Lung (tissue), 12 donors: ENCODE data around the gene PLEKHO2. TPM values are rescaled to one million over a fixed set of nuclear protein-coding genes. Genes with fewer than 3 reads are reported as not detected.

Experiments used
- ATAC-seq: fragments of 200-7000 bp; cut with Tn5 transposase; one replicate; pipeline ENCODE4 v1.9.1; 2020; ENCODE audit warnings: moderate number of reproducible peaks; ENCODE audit not compliant: insufficient read depth, low FRiP score
- DNase-seq, 3 donors: peaks; one replicate each; pipeline ENCODE4 v3.0.0-alpha.2; 2013 to 2017
- H3K27ac ChIP-seq, 2 donors: one replicate each; pipeline ENCODE4 v1.5.1; 2013; ENCODE audit warnings: mild to moderate bottlenecking in 2 of 2, moderate library complexity in 2 of 2, control low read depth in 1 of 2, inconsistent platforms in 1 of 2, low read depth in 1 of 2, low read length in 1 of 2
- H3K27me3 ChIP-seq, 3 donors: one replicate each; pipeline ENCODE4 v1.5.1; 2013; ENCODE audit warnings: low read length in 2 of 3; ENCODE audit not compliant: control insufficient read depth in 3 of 3, insufficient read depth in 3 of 3
- H3K36me3 ChIP-seq, 4 donors: one replicate each; pipeline ENCODE4 v1.5.1; 2013; ENCODE audit warnings: low read length in 4 of 4, mild to moderate bottlenecking in 1 of 4, moderate library complexity in 1 of 4; ENCODE audit not compliant: control insufficient read depth in 4 of 4, insufficient read depth in 4 of 4
- H3K4me1 ChIP-seq, 5 donors: one replicate each; pipeline ENCODE4 v1.5.1; 2013; ENCODE audit warnings: low read length in 5 of 5, mild to moderate bottlenecking in 2 of 5, moderate library complexity in 1 of 5; ENCODE audit not compliant: control insufficient read depth in 5 of 5, insufficient read depth in 5 of 5
- H3K4me3 ChIP-seq: one replicate; pipeline ENCODE4 v1.5.1; 2013; ENCODE audit warnings: mild to moderate bottlenecking, control low read depth, moderate library complexity
- H3K9ac ChIP-seq, 2 donors: one replicate each; pipeline ENCODE4 v1.5.1; 2013; ENCODE audit warnings: low read length in 2 of 2, control low read depth in 1 of 2; ENCODE audit not compliant: insufficient read depth in 1 of 2
- H3K9me3 ChIP-seq, 4 donors: one replicate each; pipeline ENCODE4 v1.5.1; 2013; ENCODE audit warnings: low read length in 3 of 4, mild to moderate bottlenecking in 1 of 4, moderate library complexity in 1 of 4; ENCODE audit not compliant: control insufficient read depth in 4 of 4, insufficient read depth in 3 of 4
- WGBS, 2 donors: extraction: QIAGEN DNeasy Blood & Tissue Kit; methylation state at CpG; one replicate each; pipeline ENCODE4 v1.1.7; 2013; 5-methylcytosine and 5-hydroxymethylcytosine counted together
- polyA plus RNA-seq, 2 donors: library from polyadenylated mRNA; stranded (reverse); fragments of 200-250 nt; gene quantifications; one replicate each; pipeline ENCODE4 v1.2.1, GENCODE V29; 2013
- total RNA-seq, 2 donors: library from RNA; depleted of rRNA in 1 of 2; stranded (reverse); fragments of >200 nt in 1 of 2; gene quantifications; one replicate each; pipeline ENCODE4 v1.2.1, GENCODE V29; 2014 to 2021
- TF ChIP-seq, protein P1 (sequence below): IDR thresholded peaks from 2 replicates; pipeline ENCODE4 v1.5.1; 2012; ENCODE audit warnings: mild to moderate bottlenecking; ENCODE audit errors: control extremely low read depth, extremely low read depth
- donor health status: control.
- donor health status: control.
- donor health status: Bipolar disorder and iron deficiency.
- donor health status: healthy.
- donor health status: DM: yes; HTN: yes; CAD: no.

PLEKHO2 gene
- total and polyA plus RNA-seq, 4 donors = 25.6 to 84.1 (median 56.1) TPM

DNA sequence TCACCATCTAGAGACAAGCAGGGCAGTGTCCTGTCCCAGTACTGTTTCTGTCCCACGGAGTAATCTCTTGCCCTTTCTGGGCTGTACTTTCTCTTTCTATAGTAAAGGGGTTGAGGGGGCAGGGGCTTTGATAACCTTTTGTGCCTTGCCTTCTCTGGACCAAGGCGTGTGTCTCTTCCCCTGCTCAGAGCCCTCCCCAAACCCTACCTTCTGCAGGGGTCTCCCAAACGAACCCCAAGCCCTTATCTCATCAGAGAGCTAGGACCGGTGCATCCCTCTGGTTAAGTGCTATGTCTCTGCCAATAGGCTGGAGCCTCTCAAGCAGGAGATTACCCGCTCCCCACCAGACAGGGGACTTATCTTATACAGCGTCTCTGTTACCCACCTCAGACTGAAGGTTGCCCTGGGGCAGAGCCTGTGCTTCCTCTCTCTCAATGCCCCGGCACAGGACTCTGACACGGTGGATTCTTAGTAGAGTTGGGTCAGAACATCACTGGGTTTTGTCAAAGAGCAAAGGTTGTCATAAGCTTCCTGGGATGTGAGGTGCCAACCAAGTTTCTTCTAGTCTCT is 2.9 kb downstream of the PLEKHO2 start:
- Histone ChIP-seq H3K36me3 (peaks cover 0 to 10% (median 4%) of the 10 kb centered on the region in 4 donors), H3K27ac (peak overlapping the region; percentile 3 to 80), H3K9me3 (no peaks in the 10 kb centered on the region), H3K4me1 (peaks cover 0 to 50% (median 21%) of the 10 kb centered on the region in 5 donors), H3K27me3 (no peaks in the 10 kb centered on the region), H3K9ac (peak overlapping the region in 1 of 2 donors; percentile 40), H3K4me3 (peak overlapping the region; percentile 47)
- no peak for ATAC-seq
- 24 to 30% methylated on average over 8 of the region's 8 CpGs for WGBS, 2 donors
- no peak for DNase-seq
- TF ChIP-seq, protein P1, sequence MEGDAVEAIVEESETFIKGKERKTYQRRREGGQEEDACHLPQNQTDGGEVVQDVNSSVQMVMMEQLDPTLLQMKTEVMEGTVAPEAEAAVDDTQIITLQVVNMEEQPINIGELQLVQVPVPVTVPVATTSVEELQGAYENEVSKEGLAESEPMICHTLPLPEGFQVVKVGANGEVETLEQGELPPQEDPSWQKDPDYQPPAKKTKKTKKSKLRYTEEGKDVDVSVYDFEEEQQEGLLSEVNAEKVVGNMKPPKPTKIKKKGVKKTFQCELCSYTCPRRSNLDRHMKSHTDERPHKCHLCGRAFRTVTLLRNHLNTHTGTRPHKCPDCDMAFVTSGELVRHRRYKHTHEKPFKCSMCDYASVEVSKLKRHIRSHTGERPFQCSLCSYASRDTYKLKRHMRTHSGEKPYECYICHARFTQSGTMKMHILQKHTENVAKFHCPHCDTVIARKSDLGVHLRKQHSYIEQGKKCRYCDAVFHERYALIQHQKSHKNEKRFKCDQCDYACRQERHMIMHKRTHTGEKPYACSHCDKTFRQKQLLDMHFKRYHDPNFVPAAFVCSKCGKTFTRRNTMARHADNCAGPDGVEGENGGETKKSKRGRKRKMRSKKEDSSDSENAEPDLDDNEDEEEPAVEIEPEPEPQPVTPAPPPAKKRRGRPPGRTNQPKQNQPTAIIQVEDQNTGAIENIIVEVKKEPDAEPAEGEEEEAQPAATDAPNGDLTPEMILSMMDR = no peak

- 0 to 14% methylated on average over 2 of the region's 2 CpGs for WGBS, 2 donors
- no peak for ATAC-seq
- Histone ChIP-seq H3K9me3 (no peaks in the 10 kb centered on the region), H3K27me3 (no peaks in the 10 kb centered on the region), H3K4me1 (peaks cover 0 to 50% (median 21%) of the 10 kb centered on the region in 5 donors), H3K36me3 (peaks cover 0 to 13% (median 4%) of the 10 kb centered on the region in 4 donors), H3K4me3 (peak overlapping the region; percentile 0), H3K9ac (peak overlapping the region in 1 of 2 donors; percentile 40), H3K27ac (peak overlapping the region; percentile 6 to 80)
- TF ChIP-seq, protein P1 = no peak
- DNase-seq = peak; percentile 60 to 78 (median 67)
These were observed 3.5 kb downstream of the PLEKHO2 start for GRCh38 chr15:64845183-64845611.

DNA sequence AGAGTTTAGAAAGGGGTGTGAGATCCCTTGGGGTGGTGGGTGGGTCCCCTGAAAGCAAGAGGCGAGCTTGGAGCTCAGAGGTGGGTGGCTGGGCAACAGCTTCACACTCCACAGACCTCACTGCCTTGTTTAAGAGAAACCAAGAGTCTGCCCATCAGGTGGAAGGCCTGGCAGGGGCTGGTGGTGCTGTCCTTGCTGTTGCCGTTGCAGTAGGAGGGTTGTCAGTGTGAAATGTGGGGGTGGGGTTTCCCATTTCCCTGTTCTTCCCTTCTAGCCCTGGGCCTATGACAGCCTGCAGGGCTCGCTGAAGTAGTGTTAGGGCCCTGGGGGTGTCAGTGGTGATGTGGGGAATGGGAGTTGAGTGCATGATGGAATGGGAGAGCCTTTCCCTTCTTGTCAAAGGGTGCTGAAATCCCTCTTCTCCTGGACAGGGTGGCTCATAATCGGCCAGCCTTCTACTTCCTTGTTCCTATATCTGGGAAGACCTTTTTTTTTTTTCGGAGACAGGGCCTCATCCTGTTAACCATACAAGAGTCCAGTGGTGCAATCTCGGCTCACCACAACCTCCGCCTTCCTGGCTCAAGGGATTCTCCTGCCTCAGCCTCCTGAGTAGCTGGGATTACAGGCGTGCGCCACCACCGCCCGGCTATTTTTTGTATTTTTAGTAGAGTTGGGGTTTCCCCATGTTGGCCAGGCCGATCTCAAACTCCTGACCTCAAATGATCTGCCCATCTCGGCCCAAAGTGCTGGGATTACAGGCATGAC is 4.3 kb downstream of the PLEKHO2 start:
- peak overlapping the region; percentile 6 to 80 for H3K27ac ChIP-seq
- H3K27me3 ChIP-seq = no peaks in the 10 kb centered on the region
- H3K9ac ChIP-seq = no peak overlapping the region
- 56 to 61% methylated on average over 13 of the region's 13 CpGs for WGBS, 2 donors
- no peak for ATAC-seq
- DNase-seq = no peak
- peak overlapping the region; percentile 0 for H3K4me3 ChIP-seq
- peaks cover 0 to 48% (median 21%) of the 10 kb centered on the region in 5 donors for H3K4me1 ChIP-seq
- H3K9me3 ChIP-seq = no peaks in the 10 kb centered on the region
- TF ChIP-seq, protein P1 = no peak
- H3K36me3 ChIP-seq = peaks cover 0 to 17% (median 8%) of the 10 kb centered on the region in 4 donors
